GM19035 (cell line): Measurements from ENCODE around the gene DNHD1.

Source experiments
- ATAC-seq: cut with Tn5 transposase; IDR thresholded peaks from one replicate; pipeline ENCODE4 v1.9.1; 2021; ENCODE audit not compliant: unreplicated experiment

DNHD1 gene

GRCh38 chr11:6611092-6611962 lies 114.2 kb downstream of the DNHD1 start:
- peak; percentile 17 for ATAC-seq

- ATAC-seq: no peak
These were observed 114.8 kb downstream of the DNHD1 start for GRCh38 chr11:6611963-6612212.

GRCh38 chr11:6612213-6613041 lies 115.3 kb downstream of the DNHD1 start, which contains the start of gene TAF10:
TAF10 (minus strand) TSS chr11:6612216; CDS start chr11:6612189, 27 bp downstream.
- ATAC-seq: peak; percentile 90

GRCh38 chr11:6613496-6613895 lies 116.4 kb downstream of the DNHD1 start:
- ATAC-seq: no peak

- no peak for ATAC-seq
These were observed 117.4 kb downstream of the DNHD1 start for GRCh38 chr11:6614446-6614845.

- no peak for ATAC-seq
These were observed 118.0 kb downstream of the DNHD1 start for GRCh38 chr11:6615046-6615445.

- no peak for ATAC-seq
These were observed 119.0 kb downstream of the DNHD1 start for GRCh38 chr11:6615882-6616585.

- ATAC-seq: no peak
These were observed 119.6 kb downstream of the DNHD1 start for GRCh38 chr11:6616596-6617250.

GRCh38 chr11:6617315-6617781 lies 120.3 kb downstream of the DNHD1 start:
- no peak for ATAC-seq

- no peak for ATAC-seq
These were observed 121.3 kb downstream of the DNHD1 start for GRCh38 chr11:6618117-6619003.

- ATAC-seq: peak; percentile 99
These were observed 122.1 kb downstream of the DNHD1 start, which contains the start of gene TPP1 for GRCh38 chr11:6619004-6619745. TPP1 (minus strand) TSS chr11:6619422; CDS start chr11:6619400, 22 bp downstream.

- no peak for ATAC-seq
These were observed 123.6 kb downstream of the DNHD1 start for GRCh38 chr11:6620636-6621035.
